Measurements from ENCODE around the gene EDEM3. TPM values are rescaled to one million over a fixed set of nuclear protein-coding genes. Genes with fewer than 3 reads are reported as not detected.
A peak's percentile ranks its signal among the peaks of the same experiment; 100 is the strongest.
"Not testable (repeated sequence)": the region's sequence is repeated elsewhere in the genome, so short reads cannot be mapped to it uniquely, and the experiment has no call there.

EDEM3 gene
- total RNA-seq, 3 donors from 2014 or later: 32.1 to 66.3 (median 66.0) TPM

GRCh38 chr1:184769241-184769640 is 14.6 kb upstream of the EDEM3 start:
- no peaks in the 10 kb centered on the region for H3K36me3 ChIP-seq (ENCODE audit: low read depth)
- no peak overlapping the region for H3K4me3 ChIP-seq
- peaks cover 4% of the 10 kb centered on the region for H3K4me1 ChIP-seq (ENCODE audit: low read depth)
- TF ChIP-seq, protein P1, sequence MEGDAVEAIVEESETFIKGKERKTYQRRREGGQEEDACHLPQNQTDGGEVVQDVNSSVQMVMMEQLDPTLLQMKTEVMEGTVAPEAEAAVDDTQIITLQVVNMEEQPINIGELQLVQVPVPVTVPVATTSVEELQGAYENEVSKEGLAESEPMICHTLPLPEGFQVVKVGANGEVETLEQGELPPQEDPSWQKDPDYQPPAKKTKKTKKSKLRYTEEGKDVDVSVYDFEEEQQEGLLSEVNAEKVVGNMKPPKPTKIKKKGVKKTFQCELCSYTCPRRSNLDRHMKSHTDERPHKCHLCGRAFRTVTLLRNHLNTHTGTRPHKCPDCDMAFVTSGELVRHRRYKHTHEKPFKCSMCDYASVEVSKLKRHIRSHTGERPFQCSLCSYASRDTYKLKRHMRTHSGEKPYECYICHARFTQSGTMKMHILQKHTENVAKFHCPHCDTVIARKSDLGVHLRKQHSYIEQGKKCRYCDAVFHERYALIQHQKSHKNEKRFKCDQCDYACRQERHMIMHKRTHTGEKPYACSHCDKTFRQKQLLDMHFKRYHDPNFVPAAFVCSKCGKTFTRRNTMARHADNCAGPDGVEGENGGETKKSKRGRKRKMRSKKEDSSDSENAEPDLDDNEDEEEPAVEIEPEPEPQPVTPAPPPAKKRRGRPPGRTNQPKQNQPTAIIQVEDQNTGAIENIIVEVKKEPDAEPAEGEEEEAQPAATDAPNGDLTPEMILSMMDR (IDR thresholded peaks at IDR 0.05): no peak
- ATAC-seq: no peak
- intact Hi-C loops (cut with DNase I, micrococcal nuclease): no loop called here
- no peaks in the 10 kb centered on the region for H3K9me3 ChIP-seq
- no peak for DNase-seq

GRCh38 chr1:184768467-184768866 is 13.8 kb upstream of the EDEM3 start:
- TF ChIP-seq, protein P1 (IDR thresholded peaks at IDR 0.05): no peak
- no peaks in the 10 kb centered on the region for H3K36me3 ChIP-seq (ENCODE audit: low read depth)
- ATAC-seq: no peak
- H3K9me3 ChIP-seq: no peaks in the 10 kb centered on the region
- DNase-seq: no peak
- no peak overlapping the region for H3K4me3 ChIP-seq
- intact Hi-C loops (cut with DNase I, micrococcal nuclease): no loop called here
- H3K4me1 ChIP-seq (ENCODE audit: low read depth): peaks cover under 1% of the 10 kb centered on the region

GRCh38 chr1:184767591-184767990 is 12.9 kb upstream of the EDEM3 start:
- intact Hi-C loops (cut with DNase I, micrococcal nuclease): no loop called here
- Histone ChIP-seq H3K4me3 (no peak overlapping the region), H3K4me1 (ENCODE audit: low read depth) (no peaks in the 10 kb centered on the region), H3K36me3 (ENCODE audit: low read depth) (no peaks in the 10 kb centered on the region), H3K9me3 (no peaks in the 10 kb centered on the region)
- TF ChIP-seq, protein P1 (IDR thresholded peaks at IDR 0.05): no peak
- ATAC-seq (no peak), DNase-seq (no peak)

DNA sequence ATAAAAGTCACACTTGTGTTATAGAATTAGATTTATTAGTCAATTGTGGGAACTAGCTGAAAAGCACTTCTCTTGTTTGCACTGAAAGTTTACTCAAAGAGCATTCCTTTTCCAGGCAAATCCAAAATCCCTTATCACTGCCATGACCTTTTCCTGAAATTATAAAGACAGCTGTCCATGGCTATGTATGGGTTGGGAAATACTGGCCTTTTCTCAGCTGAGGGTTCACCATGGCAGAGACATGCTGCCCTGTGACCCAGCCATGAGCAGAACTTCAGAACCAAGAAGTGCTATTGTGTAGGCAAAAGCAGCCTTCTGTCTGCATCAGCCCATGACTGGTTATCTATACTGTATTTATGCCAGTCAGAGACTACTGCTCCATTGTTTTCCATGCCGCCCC is 9.8 kb upstream of the EDEM3 start:
- H3K36me3 ChIP-seq (ENCODE audit: low read depth): no peaks in the 10 kb centered on the region
- no peak overlapping the region for H3K4me3 ChIP-seq
- no peaks in the 10 kb centered on the region for H3K4me1 ChIP-seq (ENCODE audit: low read depth)
- no peaks in the 10 kb centered on the region for H3K9me3 ChIP-seq
- DNase-seq: no peak
- ATAC-seq: no peak
- intact Hi-C loops (cut with DNase I, micrococcal nuclease): no loop called here
- TF ChIP-seq, protein P1 (IDR thresholded peaks at IDR 0.05): no peak

- H3K36me3 ChIP-seq (ENCODE audit: low read depth); ATAC-seq; H3K9me3 ChIP-seq; intact Hi-C loops (cut with DNase I, micrococcal nuclease); H3K4me1 ChIP-seq (ENCODE audit: low read depth); DNase-seq; H3K4me3 ChIP-seq: not testable (repeated sequence)
Observed at GRCh38 chr1:184763520-184763919, 8.9 kb upstream of the EDEM3 start.

- ATAC-seq (peak; percentile 51), DNase-seq (no peak)
- TF ChIP-seq, protein P1 (IDR thresholded peaks at IDR 0.05): no peak
- intact Hi-C loops (cut with DNase I, micrococcal nuclease): no loop called here
- Histone ChIP-seq H3K9me3 (no peaks in the 10 kb centered on the region), H3K4me1 (ENCODE audit: low read depth) (no peaks in the 10 kb centered on the region), H3K36me3 (ENCODE audit: low read depth) (no peaks in the 10 kb centered on the region), H3K4me3 (no peak overlapping the region)
Observed at GRCh38 chr1:184761969-184762485, 7.4 kb upstream of the EDEM3 start.

Measured in mucosa of descending colon (tissue), 3 donors.